ENCODE measurements around the gene HTATSF1. TPM values are rescaled to one million over a fixed set of nuclear protein-coding genes. Genes with fewer than 3 reads are reported as not detected.

The HTATSF1 gene
- total and polyA plus RNA-seq, 8 donors, result 26.7 to 105 (median 94.2) TPM

GRCh38 chrX:136519069-136519468 lies 21.7 kb downstream of the HTATSF1 start:
- TF ChIP-seq CTCF (IDR thresholded peaks at IDR 0.05), result no peak
- Histone ChIP-seq H3K36me3 (no peaks in the 10 kb centered on the region), H3K4me3 (no peak overlapping the region), H3K4me1 (no peaks in the 10 kb centered on the region), H3K9me3 (no peaks in the 10 kb centered on the region), H3K27me3 (no peaks in the 10 kb centered on the region), H3K27ac (no peak overlapping the region)
- no peak for DNase-seq
- no peak for ATAC-seq
- intact Hi-C loops (cut with DNase I), result no loop called here

- H3K27me3 ChIP-seq, result no peaks in the 10 kb centered on the region
- no peak overlapping the region for H3K4me3 ChIP-seq
- DNase-seq (no peak), ATAC-seq (no peak)
- intact Hi-C loops (cut with DNase I), result no loop called here
- no peaks in the 10 kb centered on the region for H3K36me3 ChIP-seq
- no peaks in the 10 kb centered on the region for H3K4me1 ChIP-seq
- H3K9me3 ChIP-seq, result no peaks in the 10 kb centered on the region
- no peak for TF ChIP-seq CTCF (IDR thresholded peaks at IDR 0.05)
- H3K27ac ChIP-seq, result no peak overlapping the region
Measured at GRCh38 chrX:136523770-136524169, 26.4 kb downstream of the HTATSF1 start.

GRCh38 chrX:136525738-136526606 lies 28.6 kb downstream of the HTATSF1 start:
- ATAC-seq, result peak; percentile 95
- Histone ChIP-seq H3K4me1 (no peaks in the 10 kb centered on the region), H3K27me3 (no peaks in the 10 kb centered on the region), H3K36me3 (no peaks in the 10 kb centered on the region), H3K27ac (peak overlapping the region in 1 of 2 donors; percentile 22), H3K9me3 (no peaks in the 10 kb centered on the region), H3K4me3 (no peak overlapping the region)
- peak in 3 of 4 donors; percentile 59 to 83 (median 68) for DNase-seq
- intact Hi-C loops (cut with DNase I), result no loop called here
- TF ChIP-seq CTCF (IDR thresholded peaks at IDR 0.05), result no peak

GRCh38 chrX:136528645-136529315 lies 31.4 kb downstream of the HTATSF1 start:
- intact Hi-C loops (cut with DNase I), result no loop called here
- Histone ChIP-seq H3K36me3 (no peaks in the 10 kb centered on the region), H3K27ac (no peak overlapping the region), H3K4me1 (no peaks in the 10 kb centered on the region), H3K9me3 (no peaks in the 10 kb centered on the region), H3K4me3 (no peak overlapping the region), H3K27me3 (no peaks in the 10 kb centered on the region)
- ATAC-seq (peak; percentile 15), DNase-seq (no peak)
- TF ChIP-seq CTCF (IDR thresholded peaks at IDR 0.05), result no peak

GRCh38 chrX:136529795-136530194 lies 32.4 kb downstream of the HTATSF1 start:
- Histone ChIP-seq H3K27ac (no peak overlapping the region), H3K4me3 (no peak overlapping the region), H3K9me3 (no peaks in the 10 kb centered on the region), H3K4me1 (no peaks in the 10 kb centered on the region), H3K36me3 (no peaks in the 10 kb centered on the region), H3K27me3 (no peaks in the 10 kb centered on the region)
- no peak for DNase-seq
- no peak for TF ChIP-seq CTCF (IDR thresholded peaks at IDR 0.05)
- no peak for ATAC-seq
- intact Hi-C loops (cut with DNase I), result no loop called here

Data from left lung (tissue), 10 donors.